ENCODE measurements around the gene CASQ2. TPM values are rescaled to one million over a fixed set of nuclear protein-coding genes. Genes with fewer than 3 reads are reported as not detected.

Gene CASQ2
- total and polyA plus RNA-seq, 2 experiments from 2014 or later = not detected

- TF ChIP-seq CTCF (IDR thresholded peaks at IDR 0.05; ENCODE audit: poor library complexity) (no peak), EZH2 (IDR thresholded peaks at IDR 0.05; ENCODE audit: borderline replicate concordance) (no peak), EZH2phosphoT487 (IDR thresholded peaks at IDR 0.05; ENCODE audit: low read depth, severe bottlenecking, unreplicated experiment) (no peak)
- no peaks in the 10 kb centered on the region for H3K4me1 ChIP-seq (ENCODE audit: insufficient read depth)
- H3K9me3 ChIP-seq (ENCODE audit: low read depth) = no peaks in the 10 kb centered on the region
- no peak overlapping the region for H3K4me2 ChIP-seq
- H3K4me3 ChIP-seq = no peak overlapping the region
- H2AFZ ChIP-seq = no peak overlapping the region
- WGBS (ENCODE audit: low lambda C conversion rate, missing lambda C conversion rate) = 75% methylated on average over 2 of the region's 2 CpGs
- no peak overlapping the region for H3K27ac ChIP-seq
- H4K20me1 ChIP-seq (ENCODE audit: insufficient read depth, poor library complexity, severe bottlenecking) = no peaks in the 10 kb centered on the region
- no peaks in the 10 kb centered on the region for H3K79me2 ChIP-seq
- H3K27me3 ChIP-seq = no peaks in the 10 kb centered on the region
- no peak for DNase-seq (ENCODE audit: low spot score)
- H3K36me3 ChIP-seq (replicated peaks; ENCODE audit: insufficient read depth, low read depth) = no peaks in the 10 kb centered on the region
- H3K9me2 ChIP-seq (replicated peaks; ENCODE audit: insufficient read depth) = no peaks in the 10 kb centered on the region
Observed at GRCh38 chr1:115802416-115802815, 33.9 kb upstream of the CASQ2 start.

GRCh38 chr1:115797486-115797885 is 29.0 kb upstream of the CASQ2 start:
- Histone ChIP-seq H3K4me3 (no peak overlapping the region), H3K79me2 (no peaks in the 10 kb centered on the region), H4K20me1 (ENCODE audit: insufficient read depth, poor library complexity, severe bottlenecking) (no peaks in the 10 kb centered on the region), H3K9me3 (ENCODE audit: low read depth) (no peaks in the 10 kb centered on the region), H3K27ac (no peak overlapping the region), H3K4me2 (no peak overlapping the region), H3K4me1 (ENCODE audit: insufficient read depth) (no peaks in the 10 kb centered on the region), H3K9me2 (replicated peaks; ENCODE audit: insufficient read depth) (no peaks in the 10 kb centered on the region), H3K36me3 (replicated peaks; ENCODE audit: insufficient read depth, low read depth) (no peaks in the 10 kb centered on the region), H2AFZ (no peak overlapping the region), H3K27me3 (no peaks in the 10 kb centered on the region)
- DNase-seq (ENCODE audit: low spot score) = no peak
- TF ChIP-seq CTCF (IDR thresholded peaks at IDR 0.05; ENCODE audit: poor library complexity) = no peak
- no peak for TF ChIP-seq EZH2phosphoT487 (IDR thresholded peaks at IDR 0.05; ENCODE audit: low read depth, severe bottlenecking, unreplicated experiment)
- TF ChIP-seq EZH2 (IDR thresholded peaks at IDR 0.05; ENCODE audit: borderline replicate concordance) = no peak
- 84% methylated on average over 4 of the region's 4 CpGs for WGBS (ENCODE audit: low lambda C conversion rate, missing lambda C conversion rate)

- no peaks in the 10 kb centered on the region for H3K9me2 ChIP-seq (replicated peaks; ENCODE audit: insufficient read depth)
- no peak for DNase-seq (ENCODE audit: low spot score)
- H3K4me1 ChIP-seq (ENCODE audit: insufficient read depth) = no peaks in the 10 kb centered on the region
- H3K79me2 ChIP-seq = no peaks in the 10 kb centered on the region
- no peaks in the 10 kb centered on the region for H3K27me3 ChIP-seq
- no peaks in the 10 kb centered on the region for H4K20me1 ChIP-seq (ENCODE audit: insufficient read depth, poor library complexity, severe bottlenecking)
- H2AFZ ChIP-seq = no peak overlapping the region
- 59% methylated on average over 5 of the region's 5 CpGs for WGBS (ENCODE audit: low lambda C conversion rate, missing lambda C conversion rate)
- H3K4me3 ChIP-seq = no peak overlapping the region
- no peaks in the 10 kb centered on the region for H3K9me3 ChIP-seq (ENCODE audit: low read depth)
- H3K4me2 ChIP-seq = no peak overlapping the region
- H3K27ac ChIP-seq = no peak overlapping the region
- H3K36me3 ChIP-seq (replicated peaks; ENCODE audit: insufficient read depth, low read depth) = no peaks in the 10 kb centered on the region
- TF ChIP-seq EZH2phosphoT487 (IDR thresholded peaks at IDR 0.05; ENCODE audit: low read depth, severe bottlenecking, unreplicated experiment) (no peak), CTCF (IDR thresholded peaks at IDR 0.05; ENCODE audit: poor library complexity) (no peak), EZH2 (IDR thresholded peaks at IDR 0.05; ENCODE audit: borderline replicate concordance) (no peak)
Observed at GRCh38 chr1:115796897-115797296, 28.4 kb upstream of the CASQ2 start.

GRCh38 chr1:115796036-115796435 is 27.5 kb upstream of the CASQ2 start:
- H2AFZ ChIP-seq = no peak overlapping the region
- H3K36me3 ChIP-seq (replicated peaks; ENCODE audit: insufficient read depth, low read depth) = no peaks in the 10 kb centered on the region
- H3K4me3 ChIP-seq = no peak overlapping the region
- TF ChIP-seq EZH2 (IDR thresholded peaks at IDR 0.05; ENCODE audit: borderline replicate concordance) (no peak), EZH2phosphoT487 (IDR thresholded peaks at IDR 0.05; ENCODE audit: low read depth, severe bottlenecking, unreplicated experiment) (no peak), CTCF (IDR thresholded peaks at IDR 0.05; ENCODE audit: poor library complexity) (no peak)
- H3K9me3 ChIP-seq (ENCODE audit: low read depth) = no peaks in the 10 kb centered on the region
- H4K20me1 ChIP-seq (ENCODE audit: insufficient read depth, poor library complexity, severe bottlenecking) = no peaks in the 10 kb centered on the region
- H3K27ac ChIP-seq = no peak overlapping the region
- H3K4me2 ChIP-seq = no peak overlapping the region
- WGBS (ENCODE audit: low lambda C conversion rate, missing lambda C conversion rate) = 83% methylated on average over 6 of the region's 6 CpGs
- DNase-seq (ENCODE audit: low spot score) = no peak
- no peaks in the 10 kb centered on the region for H3K9me2 ChIP-seq (replicated peaks; ENCODE audit: insufficient read depth)
- H3K27me3 ChIP-seq = no peaks in the 10 kb centered on the region
- H3K79me2 ChIP-seq = no peaks in the 10 kb centered on the region
- H3K4me1 ChIP-seq (ENCODE audit: insufficient read depth) = peaks cover 2% of the 10 kb centered on the region

Measured in hepatocyte (in vitro differentiated cells).